Measurements from ENCODE around the gene CLEC9A. TPM values are rescaled to one million over a fixed set of nuclear protein-coding genes. Genes with fewer than 3 reads are reported as not detected.

Gene CLEC9A
- total and polyA plus RNA-seq, 2 experiments from 2014 or later: not detected

DNA sequence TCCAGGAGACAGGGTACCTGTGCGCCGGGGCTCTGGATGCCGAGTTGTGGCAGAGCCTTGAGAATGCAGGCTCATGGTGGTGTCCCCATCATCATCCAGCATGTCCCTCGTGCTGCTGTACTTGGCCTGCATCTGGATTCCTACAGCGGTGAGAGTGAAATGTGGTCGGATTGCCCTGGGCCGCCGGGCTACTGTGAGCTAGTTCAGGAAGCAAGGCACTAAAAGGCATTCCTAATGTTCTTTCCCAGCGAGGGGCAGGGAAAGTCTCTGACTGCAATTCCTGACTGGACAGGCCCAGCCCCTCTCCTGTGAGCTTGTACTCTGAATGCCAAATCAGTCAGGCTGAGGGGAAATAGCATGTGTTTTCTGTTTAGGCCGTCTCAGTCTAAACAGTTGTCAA lies 68.3 kb downstream of the CLEC9A start, which contains the start of gene CLEC1A:
Gene CLEC1A (minus strand): TSS at position 195 of the 400 bp plus-strand sequence. CDS start 63 bp downstream, at position 132.
- Histone ChIP-seq H3K4me3 (no peak within 1 kb of the TSS), H3F3A (replicated peaks; ENCODE audit: low read depth) (no peaks in the 10 kb centered on the region), H3K27me3 (ENCODE audit: insufficient read depth) (no peaks in the 10 kb centered on the region), H3K4me1 (ENCODE audit: insufficient read depth) (0 out of 2 replicates have a peak, but pooled peaks cover 4% of the 10 kb centered on the region), H3K27ac (ENCODE audit: low read depth) (no peak within 1 kb of the TSS), H3K79me2 (replicated peaks; ENCODE audit: insufficient read depth) (no peaks in the 10 kb centered on the region), H3K36me3 (ENCODE audit: insufficient read depth) (no peaks in the 10 kb centered on the region), H3K9me2 (ENCODE audit: insufficient read depth) (no peaks in the 10 kb centered on the region), H4K20me1 (replicated peaks; ENCODE audit: insufficient read depth) (no peaks in the 10 kb centered on the region), H2AFZ (peak within 1 kb of the TSS; percentile 87), H3K4me2 (no peak within 1 kb of the TSS)
- Mint-ChIP-seq H3K9me3 (no peaks in the 10 kb centered on the region), H3K4me3 (no peak within 1 kb of the TSS), H3K27ac (peak within 1 kb of the TSS; percentile 22; the same call in 1 of the 2 replicates), H3K27me3 (ENCODE audit: insufficient read depth, low read depth, poor library complexity) (no peaks in the 10 kb centered on the region), H3K4me1 (peaks cover 11% of the 10 kb centered on the region; the same call in 2 of the 3 replicates), H3K36me3 (ENCODE audit: low read depth) (no peaks in the 10 kb centered on the region)
- TF ChIP-seq CREB1 (CRISPR knock-in tag; IDR thresholded peaks at IDR 0.05; ENCODE audit: low read depth) (no peak), POLR2AphosphoS5 (IDR thresholded peaks at IDR 0.05; ENCODE audit: low read depth) (no peak), EZH2 (IDR thresholded peaks at IDR 0.05; ENCODE audit: low read depth, unreplicated experiment) (no peak), ZNF331 (CRISPR knock-in tag; IDR thresholded peaks at IDR 0.05; ENCODE audit: low read depth) (no peak), ZNF114 (CRISPR knock-in tag; IDR thresholded peaks at IDR 0.05) (no peak), NANOG (IDR thresholded peaks at IDR 0.05; ENCODE audit: borderline replicate concordance) (no peak), STAT1 (IDR thresholded peaks at IDR 0.05; ENCODE audit: unreplicated experiment) (no peak), EZH2phosphoT487 (IDR thresholded peaks at IDR 0.05; ENCODE audit: unreplicated experiment) (no peak), JUNB (IDR thresholded peaks at IDR 0.05; ENCODE audit: unreplicated experiment) (no peak)
- TF ChIP-seq, protein P1, sequence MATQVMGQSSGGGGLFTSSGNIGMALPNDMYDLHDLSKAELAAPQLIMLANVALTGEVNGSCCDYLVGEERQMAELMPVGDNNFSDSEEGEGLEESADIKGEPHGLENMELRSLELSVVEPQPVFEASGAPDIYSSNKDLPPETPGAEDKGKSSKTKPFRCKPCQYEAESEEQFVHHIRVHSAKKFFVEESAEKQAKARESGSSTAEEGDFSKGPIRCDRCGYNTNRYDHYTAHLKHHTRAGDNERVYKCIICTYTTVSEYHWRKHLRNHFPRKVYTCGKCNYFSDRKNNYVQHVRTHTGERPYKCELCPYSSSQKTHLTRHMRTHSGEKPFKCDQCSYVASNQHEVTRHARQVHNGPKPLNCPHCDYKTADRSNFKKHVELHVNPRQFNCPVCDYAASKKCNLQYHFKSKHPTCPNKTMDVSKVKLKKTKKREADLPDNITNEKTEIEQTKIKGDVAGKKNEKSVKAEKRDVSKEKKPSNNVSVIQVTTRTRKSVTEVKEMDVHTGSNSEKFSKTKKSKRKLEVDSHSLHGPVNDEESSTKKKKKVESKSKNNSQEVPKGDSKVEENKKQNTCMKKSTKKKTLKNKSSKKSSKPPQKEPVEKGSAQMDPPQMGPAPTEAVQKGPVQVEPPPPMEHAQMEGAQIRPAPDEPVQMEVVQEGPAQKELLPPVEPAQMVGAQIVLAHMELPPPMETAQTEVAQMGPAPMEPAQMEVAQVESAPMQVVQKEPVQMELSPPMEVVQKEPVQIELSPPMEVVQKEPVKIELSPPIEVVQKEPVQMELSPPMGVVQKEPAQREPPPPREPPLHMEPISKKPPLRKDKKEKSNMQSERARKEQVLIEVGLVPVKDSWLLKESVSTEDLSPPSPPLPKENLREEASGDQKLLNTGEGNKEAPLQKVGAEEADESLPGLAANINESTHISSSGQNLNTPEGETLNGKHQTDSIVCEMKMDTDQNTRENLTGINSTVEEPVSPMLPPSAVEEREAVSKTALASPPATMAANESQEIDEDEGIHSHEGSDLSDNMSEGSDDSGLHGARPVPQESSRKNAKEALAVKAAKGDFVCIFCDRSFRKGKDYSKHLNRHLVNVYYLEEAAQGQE (IDR thresholded peaks at IDR 0.05; ENCODE audit: unreplicated experiment): no peak
- TF ChIP-seq, protein P2, sequence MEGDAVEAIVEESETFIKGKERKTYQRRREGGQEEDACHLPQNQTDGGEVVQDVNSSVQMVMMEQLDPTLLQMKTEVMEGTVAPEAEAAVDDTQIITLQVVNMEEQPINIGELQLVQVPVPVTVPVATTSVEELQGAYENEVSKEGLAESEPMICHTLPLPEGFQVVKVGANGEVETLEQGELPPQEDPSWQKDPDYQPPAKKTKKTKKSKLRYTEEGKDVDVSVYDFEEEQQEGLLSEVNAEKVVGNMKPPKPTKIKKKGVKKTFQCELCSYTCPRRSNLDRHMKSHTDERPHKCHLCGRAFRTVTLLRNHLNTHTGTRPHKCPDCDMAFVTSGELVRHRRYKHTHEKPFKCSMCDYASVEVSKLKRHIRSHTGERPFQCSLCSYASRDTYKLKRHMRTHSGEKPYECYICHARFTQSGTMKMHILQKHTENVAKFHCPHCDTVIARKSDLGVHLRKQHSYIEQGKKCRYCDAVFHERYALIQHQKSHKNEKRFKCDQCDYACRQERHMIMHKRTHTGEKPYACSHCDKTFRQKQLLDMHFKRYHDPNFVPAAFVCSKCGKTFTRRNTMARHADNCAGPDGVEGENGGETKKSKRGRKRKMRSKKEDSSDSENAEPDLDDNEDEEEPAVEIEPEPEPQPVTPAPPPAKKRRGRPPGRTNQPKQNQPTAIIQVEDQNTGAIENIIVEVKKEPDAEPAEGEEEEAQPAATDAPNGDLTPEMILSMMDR (conservative IDR thresholded peaks at IDR 0.05; ENCODE audit: low read depth in 2 of 2): no peak
- TF ChIP-seq, protein P3, sequence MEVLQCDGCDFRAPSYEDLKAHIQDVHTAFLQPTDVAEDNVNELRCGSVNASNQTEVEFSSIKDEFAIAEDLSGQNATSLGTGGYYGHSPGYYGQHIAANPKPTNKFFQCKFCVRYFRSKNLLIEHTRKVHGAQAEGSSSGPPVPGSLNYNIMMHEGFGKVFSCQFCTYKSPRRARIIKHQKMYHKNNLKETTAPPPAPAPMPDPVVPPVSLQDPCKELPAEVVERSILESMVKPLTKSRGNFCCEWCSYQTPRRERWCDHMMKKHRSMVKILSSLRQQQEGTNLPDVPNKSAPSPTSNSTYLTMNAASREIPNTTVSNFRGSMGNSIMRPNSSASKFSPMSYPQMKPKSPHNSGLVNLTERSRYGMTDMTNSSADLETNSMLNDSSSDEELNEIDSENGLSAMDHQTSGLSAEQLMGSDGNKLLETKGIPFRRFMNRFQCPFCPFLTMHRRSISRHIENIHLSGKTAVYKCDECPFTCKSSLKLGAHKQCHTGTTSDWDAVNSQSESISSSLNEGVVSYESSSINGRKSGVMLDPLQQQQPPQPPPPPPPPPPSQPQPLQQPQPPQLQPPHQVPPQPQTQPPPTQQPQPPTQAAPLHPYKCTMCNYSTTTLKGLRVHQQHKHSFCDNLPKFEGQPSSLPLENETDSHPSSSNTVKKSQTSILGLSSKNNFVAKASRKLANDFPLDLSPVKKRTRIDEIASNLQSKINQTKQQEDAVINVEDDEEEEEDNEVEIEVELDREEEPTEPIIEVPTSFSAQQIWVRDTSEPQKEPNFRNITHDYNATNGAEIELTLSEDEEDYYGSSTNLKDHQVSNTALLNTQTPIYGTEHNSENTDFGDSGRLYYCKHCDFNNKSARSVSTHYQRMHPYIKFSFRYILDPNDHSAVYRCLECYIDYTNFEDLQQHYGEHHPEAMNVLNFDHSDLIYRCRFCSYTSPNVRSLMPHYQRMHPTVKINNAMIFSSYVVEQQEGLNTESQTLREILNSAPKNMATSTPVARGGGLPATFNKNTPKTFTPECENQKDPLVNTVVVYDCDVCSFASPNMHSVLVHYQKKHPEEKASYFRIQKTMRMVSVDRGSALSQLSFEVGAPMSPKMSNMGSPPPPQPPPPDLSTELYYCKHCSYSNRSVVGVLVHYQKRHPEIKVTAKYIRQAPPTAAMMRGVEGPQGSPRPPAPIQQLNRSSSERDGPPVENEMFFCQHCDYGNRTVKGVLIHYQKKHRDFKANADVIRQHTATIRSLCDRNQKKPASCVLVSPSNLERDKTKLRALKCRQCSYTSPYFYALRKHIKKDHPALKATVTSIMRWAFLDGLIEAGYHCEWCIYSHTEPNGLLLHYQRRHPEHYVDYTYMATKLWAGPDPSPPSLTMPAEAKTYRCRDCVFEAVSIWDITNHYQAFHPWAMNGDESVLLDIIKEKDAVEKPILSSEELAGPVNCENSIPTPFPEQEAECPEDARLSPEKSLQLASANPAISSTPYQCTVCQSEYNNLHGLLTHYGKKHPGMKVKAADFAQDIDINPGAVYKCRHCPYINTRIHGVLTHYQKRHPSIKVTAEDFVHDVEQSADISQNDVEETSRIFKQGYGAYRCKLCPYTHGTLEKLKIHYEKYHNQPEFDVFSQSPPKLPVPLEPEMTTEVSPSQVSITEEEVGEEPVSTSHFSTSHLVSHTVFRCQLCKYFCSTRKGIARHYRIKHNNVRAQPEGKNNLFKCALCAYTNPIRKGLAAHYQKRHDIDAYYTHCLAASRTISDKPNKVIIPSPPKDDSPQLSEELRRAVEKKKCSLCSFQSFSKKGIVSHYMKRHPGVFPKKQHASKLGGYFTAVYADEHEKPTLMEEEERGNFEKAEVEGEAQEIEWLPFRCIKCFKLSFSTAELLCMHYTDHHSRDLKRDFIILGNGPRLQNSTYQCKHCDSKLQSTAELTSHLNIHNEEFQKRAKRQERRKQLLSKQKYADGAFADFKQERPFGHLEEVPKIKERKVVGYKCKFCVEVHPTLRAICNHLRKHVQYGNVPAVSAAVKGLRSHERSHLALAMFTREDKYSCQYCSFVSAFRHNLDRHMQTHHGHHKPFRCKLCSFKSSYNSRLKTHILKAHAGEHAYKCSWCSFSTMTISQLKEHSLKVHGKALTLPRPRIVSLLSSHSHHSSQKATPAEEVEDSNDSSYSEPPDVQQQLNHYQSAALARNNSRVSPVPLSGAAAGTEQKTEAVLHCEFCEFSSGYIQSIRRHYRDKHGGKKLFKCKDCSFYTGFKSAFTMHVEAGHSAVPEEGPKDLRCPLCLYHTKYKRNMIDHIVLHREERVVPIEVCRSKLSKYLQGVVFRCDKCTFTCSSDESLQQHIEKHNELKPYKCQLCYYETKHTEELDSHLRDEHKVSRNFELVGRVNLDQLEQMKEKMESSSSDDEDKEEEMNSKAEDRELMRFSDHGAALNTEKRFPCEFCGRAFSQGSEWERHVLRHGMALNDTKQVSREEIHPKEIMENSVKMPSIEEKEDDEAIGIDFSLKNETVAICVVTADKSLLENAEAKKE (CRISPR knock-in tag; IDR thresholded peaks at IDR 0.05): no peak
- TF ChIP-seq, protein P4, sequence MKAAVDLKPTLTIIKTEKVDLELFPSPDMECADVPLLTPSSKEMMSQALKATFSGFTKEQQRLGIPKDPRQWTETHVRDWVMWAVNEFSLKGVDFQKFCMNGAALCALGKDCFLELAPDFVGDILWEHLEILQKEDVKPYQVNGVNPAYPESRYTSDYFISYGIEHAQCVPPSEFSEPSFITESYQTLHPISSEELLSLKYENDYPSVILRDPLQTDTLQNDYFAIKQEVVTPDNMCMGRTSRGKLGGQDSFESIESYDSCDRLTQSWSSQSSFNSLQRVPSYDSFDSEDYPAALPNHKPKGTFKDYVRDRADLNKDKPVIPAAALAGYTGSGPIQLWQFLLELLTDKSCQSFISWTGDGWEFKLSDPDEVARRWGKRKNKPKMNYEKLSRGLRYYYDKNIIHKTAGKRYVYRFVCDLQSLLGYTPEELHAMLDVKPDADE (IDR thresholded peaks at IDR 0.05): no peak
- DNase-seq (ENCODE audit: low spot score): peak; percentile 66
- ATAC-seq: peak; percentile 96
